Measurements from ENCODE around the gene VASN.

DNA sequence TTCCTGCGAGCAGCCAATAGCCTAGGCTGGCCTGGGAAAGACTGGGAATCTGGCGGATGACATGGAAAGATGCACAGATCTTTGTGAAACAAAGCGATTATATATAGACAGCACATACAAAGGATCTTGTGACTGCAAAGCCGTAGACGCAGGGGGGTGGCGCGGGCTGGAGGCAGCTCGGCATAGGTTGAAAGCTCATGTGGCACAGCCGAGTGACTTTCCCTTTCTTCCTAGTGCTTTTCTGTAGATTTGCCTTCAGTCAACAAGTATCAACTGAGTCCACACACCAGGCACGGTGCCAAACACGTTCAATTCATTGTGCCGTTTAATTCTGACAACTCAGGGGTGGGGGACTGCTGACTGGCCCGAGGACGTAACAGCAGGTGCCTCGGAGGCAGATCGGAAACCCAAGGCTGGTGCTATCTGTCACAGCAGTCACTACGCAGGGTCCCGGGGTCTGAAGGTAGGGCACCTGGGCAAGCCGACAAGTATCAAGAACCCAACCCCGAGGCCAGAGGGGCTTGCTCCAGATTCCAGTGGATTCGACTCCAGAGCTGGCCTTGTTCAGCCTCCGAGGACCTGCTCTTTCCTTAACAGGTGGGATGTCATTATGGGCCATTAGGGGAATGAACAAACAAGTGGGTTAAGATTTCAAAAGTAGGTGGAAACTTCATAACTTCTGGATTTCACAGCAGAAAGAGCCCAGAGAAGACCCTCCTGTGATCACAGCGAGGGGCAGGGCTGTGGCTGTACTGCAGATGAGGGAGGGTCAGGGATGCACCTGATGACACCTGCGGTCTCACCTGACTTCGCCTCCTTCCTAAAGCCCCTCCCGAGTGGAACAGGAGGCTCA lies 26.4 kb upstream of the VASN start:
- TF ChIP-seq EZH2phosphoT487 (IDR thresholded peaks at IDR 0.05; ENCODE audit: borderline replicate concordance, low read depth, low read length), result no peak
- TF ChIP-seq, protein P1, sequence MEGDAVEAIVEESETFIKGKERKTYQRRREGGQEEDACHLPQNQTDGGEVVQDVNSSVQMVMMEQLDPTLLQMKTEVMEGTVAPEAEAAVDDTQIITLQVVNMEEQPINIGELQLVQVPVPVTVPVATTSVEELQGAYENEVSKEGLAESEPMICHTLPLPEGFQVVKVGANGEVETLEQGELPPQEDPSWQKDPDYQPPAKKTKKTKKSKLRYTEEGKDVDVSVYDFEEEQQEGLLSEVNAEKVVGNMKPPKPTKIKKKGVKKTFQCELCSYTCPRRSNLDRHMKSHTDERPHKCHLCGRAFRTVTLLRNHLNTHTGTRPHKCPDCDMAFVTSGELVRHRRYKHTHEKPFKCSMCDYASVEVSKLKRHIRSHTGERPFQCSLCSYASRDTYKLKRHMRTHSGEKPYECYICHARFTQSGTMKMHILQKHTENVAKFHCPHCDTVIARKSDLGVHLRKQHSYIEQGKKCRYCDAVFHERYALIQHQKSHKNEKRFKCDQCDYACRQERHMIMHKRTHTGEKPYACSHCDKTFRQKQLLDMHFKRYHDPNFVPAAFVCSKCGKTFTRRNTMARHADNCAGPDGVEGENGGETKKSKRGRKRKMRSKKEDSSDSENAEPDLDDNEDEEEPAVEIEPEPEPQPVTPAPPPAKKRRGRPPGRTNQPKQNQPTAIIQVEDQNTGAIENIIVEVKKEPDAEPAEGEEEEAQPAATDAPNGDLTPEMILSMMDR (conservative IDR thresholded peaks at IDR 0.05; ENCODE audit: low read length), result no peak
